ENCODE results near the gene METTL17. TPM values are rescaled to one million over a fixed set of nuclear protein-coding genes. Genes with fewer than 3 reads are reported as not detected.

Gene METTL17
- total and polyA plus RNA-seq, 2 of the 8 experiments (the other 6 are each of a cell fraction or from before 2014, with no cell fraction given) = 73.8 to 138 TPM

DNA sequence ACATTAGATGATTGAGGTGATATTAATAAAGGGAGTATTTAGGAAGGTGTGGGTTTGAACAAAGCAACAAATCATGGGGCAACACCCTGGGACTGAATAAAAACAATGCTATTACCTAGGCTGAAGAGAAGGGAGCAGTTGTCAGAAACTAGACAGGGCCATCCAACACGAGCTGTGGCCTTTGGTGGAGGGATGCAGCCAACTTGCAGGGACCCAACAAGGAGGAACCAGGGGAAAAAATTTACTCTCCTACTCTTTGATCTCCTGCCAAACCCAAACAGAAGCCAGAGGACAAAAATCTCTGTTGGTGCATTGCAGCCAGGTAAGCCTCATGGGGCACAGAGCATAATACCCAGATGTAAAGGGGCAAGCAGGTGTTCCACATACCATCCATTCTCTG lies 21.4 kb downstream of the METTL17 start:
- Histone ChIP-seq H3K4me2 (ENCODE audit: insufficient read depth in 1 of 2, low read depth in 2 of 2, low read length in 2 of 2) (no peak overlapping the region), H2BK5ac (ENCODE audit: low read depth, low read length) (no peak overlapping the region), H4K91ac (replicated peaks; ENCODE audit: insufficient read length, low read length) (no peak overlapping the region), H4K8ac (ENCODE audit: extremely low read depth, insufficient read depth, low read length) (no peak overlapping the region), H3K23me2 (ENCODE audit: low read depth, low read length) (no peaks in the 10 kb centered on the region), H3K4me1 (replicated peaks in 1 of 4; ENCODE audit: control insufficient read depth in 3 of 4, insufficient read depth in 4 of 4, low read length in 3 of 4) (peaks cover 2 to 7% (median 5%) of the 10 kb centered on the region in 4 experiments; a peak in 5 of 7 replicates), H3K4me3 (ENCODE audit: extremely low read depth in 1 of 4, insufficient read depth in 2 of 4, low read depth in 3 of 4, low read length in 4 of 4) (no peak overlapping the region), H2AFZ (ENCODE audit: low read length) (no peak overlapping the region), H3K18ac (ENCODE audit: extremely low read depth, low read length) (no peak overlapping the region), H2BK20ac (ENCODE audit: low read length) (no peak overlapping the region), H2AK5ac (ENCODE audit: low read depth, low read length) (no peak overlapping the region), H3K56ac (replicated peaks; ENCODE audit: insufficient read length, low read depth, low read length) (no peak overlapping the region), H4K5ac (ENCODE audit: insufficient read length, low read depth, low read length) (no peak overlapping the region), H2BK12ac (ENCODE audit: low read depth, low read length) (no peak overlapping the region), H2BK15ac (ENCODE audit: low read length) (no peak overlapping the region), H3K23ac (ENCODE audit: insufficient read length) (no peak overlapping the region), H3K4ac (replicated peaks; ENCODE audit: insufficient read length, low read depth, low read length) (no peak overlapping the region), H3K9ac (replicated peaks in 1 of 4; ENCODE audit: extremely low read depth in 1 of 4, low read depth in 3 of 4, low read length in 3 of 4) (no peak overlapping the region), H3K79me1 (ENCODE audit: low read depth, low read length) (no peaks in the 10 kb centered on the region), H3K14ac (ENCODE audit: insufficient read length) (no peak overlapping the region), H3K79me2 (ENCODE audit: control insufficient read depth in 1 of 2, insufficient read depth in 2 of 2, low read length in 2 of 2) (no peaks in the 10 kb centered on the region), H3K36me3 (ENCODE audit: control insufficient read depth in 2 of 4, insufficient read depth in 4 of 4, low read length in 3 of 4) (no peaks in the 10 kb centered on the region), H3K27ac (ENCODE audit: low read depth, low read length) (no peak overlapping the region), H3K27me3 (replicated peaks in 1 of 4; ENCODE audit: control insufficient read depth in 3 of 4, extremely low read depth in 1 of 4, insufficient read depth in 3 of 4, low read length in 3 of 4) (no peaks in the 10 kb centered on the region; a peak in 1 of 7 replicates), H4K20me1 (replicated peaks in 1 of 2; ENCODE audit: control insufficient read depth in 1 of 2, insufficient read depth in 2 of 2, low read length in 2 of 2) (no peaks in the 10 kb centered on the region), H3K9me3 (ENCODE audit: insufficient read depth in 2 of 2, low read depth in 1 of 2, low read length in 1 of 2) (no peaks in the 10 kb centered on the region), H2BK120ac (replicated peaks; ENCODE audit: low read depth, low read length) (no peak overlapping the region)
- FAIRE-seq = no peak
- DNase-seq (ENCODE audit: low read depth in 1 of 2, low spot score in 2 of 2) = no peak
- ChIA-PET POLR2A (ENCODE audit: partially characterized antibody) (interaction anchor here (0.7 to 1.5 kb wide), 3 partner anchors 12 to 77 kb away, joined by 3 read pairs; no protein-coding TSS in a partner anchor), CTCF (ENCODE audit: partially characterized antibody) (interaction anchor here (1.2 to 16.1 kb wide), 11 partner anchors 9 to 92 kb away, joined by 3 to 371 read pairs (median 69); partner anchors contain the start of genes ARHGEF40, RNASE13, RNASE7 and SLC39A2)
- WGBS, 2 experiments (ENCODE audit: extremely low coverage in 1 of 2, insufficient coverage in 1 of 2, insufficient read length in 1 of 2, insufficient replicate concordance in 2 of 2, low coverage in 1 of 2, low lambda C conversion rate in 2 of 2, missing lambda C conversion rate in 1 of 2) = 89% methylated on average over 1 of the region's 1 CpG; no CpG with 5 or more reads in 1 of the 2 experiments
- no peak for TF ChIP-seq KDM5A (IDR thresholded peaks at IDR 0.05; ENCODE audit: low read length)
- TF ChIP-seq RFX5 (IDR thresholded peaks at IDR 0.05; ENCODE audit: borderline replicate concordance, low read depth, low read length) = no peak
- TF ChIP-seq SAP30 (IDR thresholded peaks at IDR 0.05; ENCODE audit: insufficient read depth, insufficient replicate concordance, low read length) = no peak
- TF ChIP-seq, protein P1, sequence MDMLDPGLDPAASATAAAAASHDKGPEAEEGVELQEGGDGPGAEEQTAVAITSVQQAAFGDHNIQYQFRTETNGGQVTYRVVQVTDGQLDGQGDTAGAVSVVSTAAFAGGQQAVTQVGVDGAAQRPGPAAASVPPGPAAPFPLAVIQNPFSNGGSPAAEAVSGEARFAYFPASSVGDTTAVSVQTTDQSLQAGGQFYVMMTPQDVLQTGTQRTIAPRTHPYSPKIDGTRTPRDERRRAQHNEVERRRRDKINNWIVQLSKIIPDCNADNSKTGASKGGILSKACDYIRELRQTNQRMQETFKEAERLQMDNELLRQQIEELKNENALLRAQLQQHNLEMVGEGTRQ (IDR thresholded peaks at IDR 0.05; ENCODE audit: low read length) = no peak
